Activated CD4-positive, alpha-beta T cell treated with anti-CD3 and anti-CD28 coated beads, Interleukin-2, amount 50 U/mL, for 4 hours (primary cell): ENCODE measurements around the gene ASCL1.

Source experiments
- DNase-seq, 2 experiments: peaks; one replicate each; pipeline ENCODE4 v3.0.0-alpha.2; 2020

Gene ASCL1

DNA sequence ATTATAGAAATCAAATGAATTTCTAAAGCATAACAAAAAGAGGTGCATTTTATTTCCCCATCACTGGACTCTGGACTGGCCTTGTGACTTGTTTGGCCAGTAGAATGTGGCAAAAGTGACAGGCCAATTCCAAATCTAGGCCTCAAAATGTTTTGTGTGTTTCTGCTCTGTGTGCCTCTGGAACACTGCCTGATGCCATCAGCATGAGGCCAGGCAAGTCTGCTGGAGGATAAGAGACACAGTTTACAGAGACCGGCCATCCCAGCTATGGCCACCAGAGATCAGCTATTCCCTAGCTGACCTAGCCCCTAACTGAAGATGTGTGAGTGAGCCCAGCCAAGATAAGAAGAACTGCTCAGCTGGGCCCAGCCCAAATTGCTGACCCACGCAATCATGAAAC, 32.9 kb downstream of the ASCL1 start:
- DNase-seq = no peak

DNA sequence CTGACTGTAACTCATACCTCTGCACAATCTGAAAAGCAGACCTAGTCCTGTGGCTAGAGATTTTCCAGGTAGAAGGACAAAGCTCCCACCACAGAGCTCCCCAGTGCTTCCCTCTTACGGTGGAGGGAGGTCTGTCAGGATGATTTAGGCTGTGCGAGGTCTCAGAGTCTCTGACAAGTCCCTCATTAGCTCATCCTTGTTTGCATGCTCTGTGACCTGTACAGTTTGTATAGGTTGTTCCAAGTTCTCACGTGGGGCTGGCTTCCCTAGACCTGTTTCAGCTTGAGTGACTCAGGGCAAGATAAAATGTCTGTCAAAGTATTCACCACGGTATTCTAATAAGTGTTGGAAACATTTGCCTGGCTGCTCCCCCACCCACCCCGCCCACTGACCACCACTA, 34.8 kb downstream of the ASCL1 start:
- DNase-seq = no peak

DNA sequence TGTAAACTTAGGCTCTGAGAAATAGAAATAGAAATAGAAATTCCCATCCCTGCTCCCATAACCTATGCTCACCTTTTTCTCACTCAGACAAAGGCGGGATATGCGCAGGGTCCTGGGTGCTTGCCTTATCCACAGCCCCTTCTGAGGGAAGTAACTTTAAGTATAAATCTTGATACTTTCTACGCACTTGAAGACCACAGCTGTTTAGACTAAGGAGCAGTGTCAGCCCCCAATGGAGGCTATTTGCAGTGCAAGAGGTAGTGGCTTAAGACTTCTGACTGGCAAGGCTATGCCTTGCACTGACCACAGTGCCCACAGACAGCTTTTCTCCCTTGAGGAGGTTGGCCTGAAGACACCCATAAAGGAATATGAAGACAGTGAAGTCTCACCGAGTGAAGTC, 35.2 kb downstream of the ASCL1 start:
- no peak for DNase-seq

DNA sequence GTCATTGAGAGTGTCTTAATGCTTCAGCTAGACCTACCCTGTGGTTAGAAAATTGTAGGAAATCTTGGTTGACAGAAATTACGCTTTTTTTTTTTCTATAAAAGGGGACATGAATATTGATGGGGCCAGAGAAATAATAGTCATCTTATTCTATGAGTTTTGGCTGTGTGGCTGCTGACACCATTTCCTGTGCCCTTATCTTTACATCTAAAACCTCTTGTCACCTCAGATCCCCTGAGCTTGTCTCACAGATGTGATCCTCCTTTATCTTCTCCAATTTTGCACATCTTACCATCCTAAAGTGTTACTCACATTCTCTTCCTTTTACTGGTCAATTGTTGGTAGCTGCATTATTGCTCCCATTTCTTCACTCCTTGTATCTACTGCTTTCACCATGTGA, 36.1 kb downstream of the ASCL1 start:
- no peak for DNase-seq

DNA sequence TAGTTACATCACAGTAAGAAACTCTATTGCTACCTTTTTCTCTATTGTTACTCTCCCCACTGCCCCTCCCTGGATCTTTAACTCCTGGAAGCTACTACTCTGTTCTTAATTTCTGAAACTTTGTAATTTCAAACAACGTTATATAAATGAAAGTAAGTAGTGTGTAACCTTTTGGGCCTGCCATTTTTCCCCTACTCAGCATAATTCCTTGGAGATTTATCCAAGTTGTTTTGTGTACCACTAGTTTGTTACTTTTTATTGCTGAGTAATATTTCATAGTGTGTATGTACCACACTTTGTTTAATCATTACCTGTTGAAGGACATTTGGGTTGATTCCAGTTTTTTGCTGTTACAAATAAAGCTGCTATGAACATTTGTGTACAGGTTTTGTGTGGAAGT, 37.9 kb downstream of the ASCL1 start:
- no peak for DNase-seq
